SK-N-MC (cell line): ENCODE data around the gene SLC35G6.

Source experiments
- EZH2 ChIP-seq: fragments of 200-600 bp; sonication (generic); IDR thresholded peaks from one replicate; pipeline ENCODE4 v1.6.1; 2017; ENCODE audit warnings: antibody characterized with exemption
- FOXP2 ChIP-seq: optimal IDR thresholded peaks from 2 replicates; pipeline ENCODE3; 2011; ENCODE audit warnings: mild to moderate bottlenecking, moderate library complexity; ENCODE audit not compliant: insufficient read depth; ENCODE audit errors: extremely low read length, control extremely low read depth
- POLR2AphosphoS5 ChIP-seq: IDR thresholded peaks from 2 replicates; pipeline ENCODE4 v1.6.1; 2012; ENCODE audit warnings: mild to moderate bottlenecking, low read depth, low read length, borderline replicate concordance

DNA sequence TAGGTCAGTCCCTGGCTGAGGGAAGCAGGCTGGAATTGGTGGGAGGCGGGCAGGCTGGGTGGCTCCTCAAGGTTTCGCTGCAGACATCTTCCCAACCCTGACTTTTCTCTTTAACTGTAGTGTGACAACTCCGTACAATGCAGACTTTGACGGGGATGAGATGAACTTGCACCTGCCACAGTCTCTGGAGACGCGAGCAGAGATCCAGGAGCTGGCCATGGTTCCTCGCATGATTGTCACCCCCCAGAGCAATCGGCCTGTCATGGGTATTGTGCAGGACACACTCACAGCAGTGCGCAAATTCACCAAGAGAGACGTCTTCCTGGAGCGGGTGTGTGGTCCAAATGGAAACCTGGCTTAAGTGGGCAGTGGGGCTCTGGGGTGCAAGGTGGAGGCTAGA, 17.9 kb downstream of the SLC35G6 start:
- TF ChIP-seq POLR2AphosphoS5 (no peak), EZH2 (no peak), FOXP2 (no peak)
